ENCODE data around the gene ADGRD2. TPM values are rescaled to one million over a fixed set of nuclear protein-coding genes. Genes with fewer than 3 reads are reported as not detected.

Gene ADGRD2
- total RNA-seq, 5 donors from 2014 or later (not counting 1 experiment from before 2014, with no cell fraction given) = not detected

GRCh38 chr9:124479947-124480620 is 29.8 kb downstream of the ADGRD2 start:
- peaks cover 16 to 35% of the 10 kb centered on the region in 2 donors for H3K27me3 Mint-ChIP-seq
- ATAC-seq (replicated peaks in 1 of 4) (no peak), DNase-seq (no peak)
- WGBS (ENCODE audit: insufficient coverage) = 80% methylated on average over 6 of the region's 6 CpGs
- H3K9me3 Mint-ChIP-seq = no peaks in the 10 kb centered on the region
- H3K4me1 ChIP-seq (ENCODE audit: control insufficient read depth in 1 of 2, extremely low read depth in 1 of 2, insufficient read depth in 2 of 2, low read length in 2 of 2) = peaks cover 0 to 5% of the 10 kb centered on the region in 2 experiments
- no peaks in the 10 kb centered on the region for H3K9me3 ChIP-seq
- H3K4me1 Mint-ChIP-seq = no peaks in the 10 kb centered on the region
- CTCF ChIA-PET = no interaction called here
- POLR2A ChIA-PET = no interaction called here
- no peak overlapping the region for H3K27ac ChIP-seq (ENCODE audit: low read length)
- no peak overlapping the region for H3K4me3 Mint-ChIP-seq
- H3K27ac Mint-ChIP-seq = no peak overlapping the region
- no peaks in the 10 kb centered on the region for H3K36me3 ChIP-seq (ENCODE audit: control insufficient read depth in 2 of 2, extremely low read depth in 1 of 2, insufficient read depth in 1 of 2, low read length in 1 of 2)
- H3K4me3 ChIP-seq (ENCODE audit: control insufficient read depth in 1 of 2, extremely low read depth in 1 of 2, low read length in 1 of 2) = no peak overlapping the region
- H3K27me3 ChIP-seq (replicated peaks in 1 of 2; ENCODE audit: control insufficient read depth in 2 of 2, extremely low read depth in 1 of 2, insufficient read depth in 2 of 2, low read length in 1 of 2) = peaks cover 0 to 53% of the 10 kb centered on the region in 2 experiments
- H3K36me3 Mint-ChIP-seq = no peaks in the 10 kb centered on the region

GRCh38 chr9:124480621-124480981 is 30.4 kb downstream of the ADGRD2 start:
- peaks cover 12 to 34% of the 10 kb centered on the region in 2 donors for H3K27me3 Mint-ChIP-seq
- Histone ChIP-seq H3K27me3 (replicated peaks in 1 of 2; ENCODE audit: control insufficient read depth in 2 of 2, extremely low read depth in 1 of 2, insufficient read depth in 2 of 2, low read length in 1 of 2) (peaks cover 0 to 49% of the 10 kb centered on the region in 2 experiments), H3K4me1 (ENCODE audit: control insufficient read depth in 1 of 2, extremely low read depth in 1 of 2, insufficient read depth in 2 of 2, low read length in 2 of 2) (peaks cover 0 to 5% of the 10 kb centered on the region in 2 experiments), H3K4me3 (ENCODE audit: control insufficient read depth in 1 of 2, extremely low read depth in 1 of 2, low read length in 1 of 2) (no peak overlapping the region), H3K9me3 (no peaks in the 10 kb centered on the region), H3K36me3 (ENCODE audit: control insufficient read depth in 2 of 2, extremely low read depth in 1 of 2, insufficient read depth in 1 of 2, low read length in 1 of 2) (no peaks in the 10 kb centered on the region), H3K27ac (ENCODE audit: low read length) (no peak overlapping the region)
- ATAC-seq (replicated peaks in 1 of 4) (no peak), DNase-seq (no peak)
- 40% methylated on average over 5 of the region's 7 CpGs for WGBS (ENCODE audit: insufficient coverage)
- no peaks in the 10 kb centered on the region for H3K36me3 Mint-ChIP-seq
- no peaks in the 10 kb centered on the region for H3K9me3 Mint-ChIP-seq
- H3K27ac Mint-ChIP-seq = no peak overlapping the region
- no peaks in the 10 kb centered on the region for H3K4me1 Mint-ChIP-seq
- POLR2A ChIA-PET = no interaction called here
- H3K4me3 Mint-ChIP-seq = no peak overlapping the region
- CTCF ChIA-PET = no interaction called here

- H3K4me1 Mint-ChIP-seq = no peaks in the 10 kb centered on the region
- Histone ChIP-seq H3K4me1 (ENCODE audit: control insufficient read depth in 1 of 2, extremely low read depth in 1 of 2, insufficient read depth in 2 of 2, low read length in 2 of 2) (peaks cover 0 to 5% of the 10 kb centered on the region in 2 experiments), H3K4me3 (ENCODE audit: control insufficient read depth in 1 of 2, extremely low read depth in 1 of 2, low read length in 1 of 2) (no peak overlapping the region), H3K9me3 (no peaks in the 10 kb centered on the region), H3K36me3 (ENCODE audit: control insufficient read depth in 2 of 2, extremely low read depth in 1 of 2, insufficient read depth in 1 of 2, low read length in 1 of 2) (no peaks in the 10 kb centered on the region), H3K27ac (ENCODE audit: low read length) (no peak overlapping the region), H3K27me3 (replicated peaks in 1 of 2; ENCODE audit: control insufficient read depth in 2 of 2, extremely low read depth in 1 of 2, insufficient read depth in 2 of 2, low read length in 1 of 2) (peaks cover 0 to 47% of the 10 kb centered on the region in 2 experiments)
- DNase-seq (no peak), ATAC-seq (replicated peaks in 1 of 4) (no peak)
- H3K27me3 Mint-ChIP-seq = peaks cover 12 to 33% of the 10 kb centered on the region in 2 donors
- no peak overlapping the region for H3K27ac Mint-ChIP-seq
- WGBS (ENCODE audit: insufficient coverage) = 87% methylated on average over 8 of the region's 17 CpGs
- H3K9me3 Mint-ChIP-seq = no peaks in the 10 kb centered on the region
- ChIA-PET CTCF (no interaction called here), POLR2A (no interaction called here)
- no peak overlapping the region for H3K4me3 Mint-ChIP-seq
- no peaks in the 10 kb centered on the region for H3K36me3 Mint-ChIP-seq
These were observed 30.9 kb downstream of the ADGRD2 start for GRCh38 chr9:124481115-124481514.

GRCh38 chr9:124482431-124483031 is 32.3 kb downstream of the ADGRD2 start:
- POLR2A ChIA-PET = no interaction called here
- ATAC-seq (replicated peaks in 1 of 4) = no peak
- H3K36me3 Mint-ChIP-seq = no peaks in the 10 kb centered on the region

GRCh38 chr9:124483481-124483880 is 33.2 kb downstream of the ADGRD2 start:
- Histone ChIP-seq H3K36me3 (ENCODE audit: control insufficient read depth in 2 of 2, extremely low read depth in 1 of 2, insufficient read depth in 1 of 2, low read length in 1 of 2) (no peaks in the 10 kb centered on the region), H3K27ac (ENCODE audit: low read length) (no peak overlapping the region), H3K4me1 (ENCODE audit: control insufficient read depth in 1 of 2, extremely low read depth in 1 of 2, insufficient read depth in 2 of 2, low read length in 2 of 2) (no peaks in the 10 kb centered on the region), H3K27me3 (replicated peaks in 1 of 2; ENCODE audit: control insufficient read depth in 2 of 2, extremely low read depth in 1 of 2, insufficient read depth in 2 of 2, low read length in 1 of 2) (peaks cover 0 to 35% of the 10 kb centered on the region in 2 experiments), H3K4me3 (ENCODE audit: control insufficient read depth in 1 of 2, extremely low read depth in 1 of 2, low read length in 1 of 2) (no peak overlapping the region), H3K9me3 (no peaks in the 10 kb centered on the region)
- ChIA-PET CTCF (no interaction called here), POLR2A (no interaction called here)
- Mint-ChIP-seq H3K4me3 (no peak overlapping the region), H3K27me3 (peaks cover 13 to 19% of the 10 kb centered on the region in 2 donors), H3K4me1 (no peaks in the 10 kb centered on the region), H3K9me3 (no peaks in the 10 kb centered on the region), H3K27ac (no peak overlapping the region), H3K36me3 (no peaks in the 10 kb centered on the region)
- ATAC-seq (replicated peaks in 1 of 4) (no peak), DNase-seq (no peak)
- 93% methylated on average over 5 of the region's 9 CpGs for WGBS (ENCODE audit: insufficient coverage)

More at GRCh38 chr9:124482431-124483031, 32.3 kb downstream of the ADGRD2 start:
- no peak overlapping the region for H3K27ac Mint-ChIP-seq
- WGBS (ENCODE audit: insufficient coverage) = 59% methylated on average over 19 of the region's 26 CpGs
- no peak overlapping the region for H3K4me3 Mint-ChIP-seq
- no peaks in the 10 kb centered on the region for H3K4me1 Mint-ChIP-seq
- no peak overlapping the region for H3K27ac ChIP-seq (ENCODE audit: low read length)
- H3K27me3 Mint-ChIP-seq = peaks cover 12 to 24% of the 10 kb centered on the region in 2 donors
- no peak for DNase-seq
- peaks cover 0 to under 1% of the 10 kb centered on the region in 2 experiments for H3K4me1 ChIP-seq (ENCODE audit: control insufficient read depth in 1 of 2, extremely low read depth in 1 of 2, insufficient read depth in 2 of 2, low read length in 2 of 2)
- H3K27me3 ChIP-seq (replicated peaks in 1 of 2; ENCODE audit: control insufficient read depth in 2 of 2, extremely low read depth in 1 of 2, insufficient read depth in 2 of 2, low read length in 1 of 2) = peaks cover 0 to 41% of the 10 kb centered on the region in 2 experiments
- CTCF ChIA-PET = no interaction called here
- H3K9me3 ChIP-seq = no peaks in the 10 kb centered on the region
- H3K4me3 ChIP-seq (ENCODE audit: control insufficient read depth in 1 of 2, extremely low read depth in 1 of 2, low read length in 1 of 2) = no peak overlapping the region
- no peaks in the 10 kb centered on the region for H3K9me3 Mint-ChIP-seq
- H3K36me3 ChIP-seq (ENCODE audit: control insufficient read depth in 2 of 2, extremely low read depth in 1 of 2, insufficient read depth in 1 of 2, low read length in 1 of 2) = no peaks in the 10 kb centered on the region

- no peak overlapping the region for H3K27ac ChIP-seq (ENCODE audit: low read length)
- peaks cover 6% of the 10 kb centered on the region in 2 donors for H3K27me3 Mint-ChIP-seq
- H3K27me3 ChIP-seq (replicated peaks in 1 of 2; ENCODE audit: control insufficient read depth in 2 of 2, extremely low read depth in 1 of 2, insufficient read depth in 2 of 2, low read length in 1 of 2) = peaks cover 0 to 29% of the 10 kb centered on the region in 2 experiments
- H3K4me1 Mint-ChIP-seq = no peaks in the 10 kb centered on the region
- H3K4me3 ChIP-seq (ENCODE audit: control insufficient read depth in 1 of 2, extremely low read depth in 1 of 2, low read length in 1 of 2) = no peak overlapping the region
- no peak overlapping the region for H3K27ac Mint-ChIP-seq
- ChIA-PET CTCF (no interaction called here), POLR2A (interaction anchor here in 1 of 2 donors (0.6 kb wide), 1 partner anchor 60 kb away, joined by 3 read pairs; no protein-coding TSS in a partner anchor)
- no peaks in the 10 kb centered on the region for H3K4me1 ChIP-seq (ENCODE audit: control insufficient read depth in 1 of 2, extremely low read depth in 1 of 2, insufficient read depth in 2 of 2, low read length in 2 of 2)
- DNase-seq (no peak), ATAC-seq (replicated peaks in 1 of 4) (no peak)
- 94% methylated on average over 10 of the region's 13 CpGs for WGBS (ENCODE audit: insufficient coverage)
- H3K9me3 ChIP-seq = no peaks in the 10 kb centered on the region
- H3K36me3 ChIP-seq (ENCODE audit: control insufficient read depth in 2 of 2, extremely low read depth in 1 of 2, insufficient read depth in 1 of 2, low read length in 1 of 2) = no peaks in the 10 kb centered on the region
- H3K36me3 Mint-ChIP-seq = no peaks in the 10 kb centered on the region
- no peaks in the 10 kb centered on the region for H3K9me3 Mint-ChIP-seq
- H3K4me3 Mint-ChIP-seq = no peak overlapping the region
These were observed 35.0 kb downstream of the ADGRD2 start for GRCh38 chr9:124485201-124485600.
